HepG2 (cell line): ENCODE measurements around the gene STMN1. TPM values are rescaled to one million over a fixed set of nuclear protein-coding genes. Genes with fewer than 3 reads are reported as not detected.
A peak's percentile ranks its signal among the peaks of the same experiment; 100 is the strongest.

Source experiments
- ATAC-seq: fragments of 200-7000 bp; cut with Tn5 transposase; 3 replicates; pipeline ENCODE4 v1.9.1; 2020; ENCODE audit warnings: mild to moderate bottlenecking, moderate library complexity
- BruUV-seq: library from RNA; stranded (reverse); fragments of 400-500 nt; replicated peaks from 2 replicates; lab custom pipeline; 2021; lab: Mats Ljungman, UMichigan
- CTCF ChIA-PET: fragments of 300-600 bp; formaldehyde crosslinking; extraction: SDS; loops from one replicate; lab custom pipeline; 2021; ENCODE audit warnings: low total read pairs, inconsistent platforms, low intra/inter-chr PET ratio; lab: Yijun Ruan, JAX
- POLR2A ChIA-PET: fragments of 350-600 bp; sonication (Branson Sonifier 250); formaldehyde crosslinking; loops from one replicate; lab custom pipeline; 2020; ENCODE audit warnings: antibody characterized with exemption, inconsistent platforms; lab: Yijun Ruan, JAX
- DNase-seq: peaks from one replicate; pipeline ENCODE4 v3.0.0-alpha.2; 2015; ENCODE audit warnings: low spot score
- FAIRE-seq: peaks from 3 replicates; lab custom pipeline; 2011; peaks lifted over from hg19 to GRCh38; lab: Jason Lieb, UNC
- H2AFZ ChIP-seq: one replicate; pipeline ENCODE4 v1.6.1; 2011; ENCODE audit warnings: low read length, inconsistent platforms
- H3K27ac ChIP-seq: fragments of 300-600 bp; 3 replicates; pipeline ENCODE4 v1.8.0; 2011; ENCODE audit warnings: mixed run types, mild to moderate bottlenecking, mixed read lengths, low read length, inconsistent platforms; ENCODE audit not compliant: insufficient read depth; ENCODE audit errors: extremely low read length
- H3K27me3 ChIP-seq, 2 experiments: fragments of 200-600 bp in 1 of 2; 2 replicates in 1 of 2; 3 replicates in 1 of 2; pipeline versions ENCODE4 v1.6.0 to v1.8.0; 2011; ENCODE audit warnings: low read length in 2 of 2, mild to moderate bottlenecking in 2 of 2, moderate library complexity in 2 of 2, inconsistent platforms in 1 of 2; ENCODE audit not compliant: insufficient read depth in 2 of 2, control insufficient read depth in 1 of 2
- H3K36me3 ChIP-seq, 2 experiments: fragments of 200-600 bp in 1 of 2; replicated peaks in 1 of 2; 2 replicates in 1 of 2; 3 replicates in 1 of 2; pipeline versions ENCODE4 v1.5.1 to v1.8.0; 2011; ENCODE audit warnings: low read length in 2 of 2, inconsistent platforms in 1 of 2; ENCODE audit not compliant: insufficient read depth in 2 of 2, control insufficient read depth in 1 of 2
- H3K4me1 ChIP-seq: 2 replicates; pipeline ENCODE4 v1.5.1; 2012; ENCODE audit warnings: low read length, inconsistent platforms; ENCODE audit not compliant: insufficient read depth
- H3K4me2 ChIP-seq: 2 replicates; pipeline ENCODE4 v1.6.0; 2011; ENCODE audit warnings: low read depth, low read length, inconsistent platforms
- H3K4me3 ChIP-seq, 3 experiments: fragments of 200-600 bp in 1 of 3; sonication (generic), shearing (Covaris generic) in 1 of 3; replicated peaks in 1 of 3; 2 replicates each; pipeline ENCODE4 v1.5.1; 2011 to 2016; ENCODE audit warnings: low read length in 3 of 3, inconsistent platforms in 2 of 3, low read depth in 2 of 3, mild to moderate bottlenecking in 2 of 3, control low read depth in 1 of 3, mixed read lengths in 1 of 3; ENCODE audit not compliant: insufficient read depth in 1 of 3
- H3K79me2 ChIP-seq: one replicate; pipeline ENCODE4 v1.6.1; 2011; ENCODE audit warnings: low read length, inconsistent platforms; ENCODE audit not compliant: insufficient read depth
- H3K9ac ChIP-seq: 2 replicates; pipeline ENCODE4 v1.6.0; 2011; ENCODE audit warnings: mild to moderate bottlenecking, low read depth, low read length, inconsistent platforms; ENCODE audit not compliant: insufficient read depth
- H3K9me3 ChIP-seq: 2 replicates; pipeline ENCODE4 v1.5.1; 2012; ENCODE audit warnings: mild to moderate bottlenecking, low read length
- H4K20me1 ChIP-seq: 2 replicates; pipeline ENCODE4 v1.6.0; 2011; ENCODE audit warnings: inconsistent platforms, mild to moderate bottlenecking, low read length, moderate library complexity; ENCODE audit not compliant: insufficient read depth
- GLI4 ChIP-seq: sonication (generic); formaldehyde crosslinking; IDR thresholded peaks from 2 replicates; pipeline ENCODE4 v1.5.1; 2020; ENCODE audit warnings: missing genetic modification reagents, mild to moderate bottlenecking, moderate library complexity, borderline replicate concordance
- HNRNPLL ChIP-seq: fragments of 200-400 bp; formaldehyde crosslinking; IDR thresholded peaks from 2 replicates; pipeline ENCODE4 v1.6.1; 2017; ENCODE audit warnings: mild to moderate bottlenecking, low read depth, low read length; ENCODE audit not compliant: poor library complexity, severe bottlenecking
- HOXD1 ChIP-seq: sonication (generic); formaldehyde crosslinking; IDR thresholded peaks from 2 replicates; pipeline ENCODE4 v1.5.0; 2020; ENCODE audit warnings: missing genetic modification reagents
- IKZF5 ChIP-seq: IDR thresholded peaks from 2 replicates; pipeline ENCODE4 v1.6.1; 2018; ENCODE audit warnings: missing genetic modification reagents, mild to moderate bottlenecking, missing compliant biosample characterization
- MED8 ChIP-seq: sonication (generic); formaldehyde crosslinking; IDR thresholded peaks from 2 replicates; pipeline ENCODE4 v1.8.1; 2023; ENCODE audit warnings: mild to moderate bottlenecking, missing genetic modification reagents; ENCODE audit not compliant: insufficient replicate concordance
- NBN ChIP-seq: fragments of 450-650 bp; conservative IDR thresholded peaks from 2 replicates; pipeline ENCODE4 v1.6.1; 2017
- TFDP1 ChIP-seq: IDR thresholded peaks from 2 replicates; pipeline ENCODE4 v1.6.1; 2016; ENCODE audit warnings: missing compliant biosample characterization, missing genetic modification reagents, borderline replicate concordance
- ZBTB3 ChIP-seq: sonication (generic); formaldehyde crosslinking; IDR thresholded peaks from 2 replicates; pipeline ENCODE4 v1.4.0; 2020; ENCODE audit warnings: low read depth, mild to moderate bottlenecking, moderate library complexity, missing genetic modification reagents, borderline replicate concordance
- ZBTB42 ChIP-seq: sonication (generic); formaldehyde crosslinking; IDR thresholded peaks from 2 replicates; pipeline ENCODE4 v1.5.0; 2020; ENCODE audit warnings: mild to moderate bottlenecking, missing genetic modification reagents
- ZNF160 ChIP-seq: sonication (generic); formaldehyde crosslinking; IDR thresholded peaks from 2 replicates; pipeline ENCODE4 v1.8.0; 2022; ENCODE audit warnings: mild to moderate bottlenecking, inconsistent platforms, missing genetic modification reagents
- ZNF564 ChIP-seq: sonication (generic); formaldehyde crosslinking; IDR thresholded peaks from 2 replicates; pipeline ENCODE4 v1.8.1; 2023; ENCODE audit warnings: mild to moderate bottlenecking, missing genetic modification reagents
- ZNF607 ChIP-seq: sonication (generic); formaldehyde crosslinking; IDR thresholded peaks from 2 replicates; pipeline ENCODE4 v1.5.1; 2020; ENCODE audit warnings: missing genetic modification reagents, mild to moderate bottlenecking, borderline replicate concordance
- ZNF703 ChIP-seq: sonication (generic); formaldehyde crosslinking; IDR thresholded peaks from 2 replicates; pipeline ENCODE4 v1.5.1; 2020; ENCODE audit warnings: missing genetic modification reagents, mild to moderate bottlenecking, moderate library complexity, borderline replicate concordance
- ZNF737 ChIP-seq: sonication (generic); formaldehyde crosslinking; IDR thresholded peaks from 2 replicates; pipeline ENCODE4 v1.5.0; 2020; ENCODE audit warnings: missing genetic modification reagents, mild to moderate bottlenecking, borderline replicate concordance
- WGBS: methylation state at CpG from one replicate; pipeline ENCODE4 v1.1.6; 2017; ENCODE audit warnings: low lambda C conversion rate; 5-methylcytosine and 5-hydroxymethylcytosine counted together
- in situ Hi-C: cut with HindIII; loops from 2 replicates; pipeline ENCODE4 v1.10.0; 2017; ENCODE audit warnings: low pct_unique_long_range_greater_than_20kb; ENCODE audit not compliant: extremely low pct_ligation_motif_present
- intact Hi-C: fragments of 100-400 bp; cut with micrococcal nuclease; formaldehyde crosslinking; loops from one replicate; pipeline ENCODE4 v1.10.0; 2022; ENCODE audit not compliant: unreplicated experiment
- polyA plus RNA-seq, 8 experiments: library from polyadenylated mRNA; depleted of rRNA in 3 of 8; stranded (reverse) in 7 of 8; unstranded in 1 of 8; fragments of >200 nt; fragmentation: Illumina TruSeq in 4 of 8; extraction: Trizol in 4 of 8; gene quantifications; 2 replicates each; pipeline versions ENCODE4 v1.2.1 to v1.2.3, GENCODE V29; 2011 to 2016; ENCODE audit warnings: low read depth in 4 of 8, missing spikeins in 1 of 8, mixed read lengths in 1 of 8; ENCODE audit not compliant: insufficient read depth in 1 of 8
- total RNA-seq, 5 experiments: library from RNA; depleted of rRNA; stranded (reverse); fragments of >200 nt; fragmentation: Illumina TruSeq; extraction: Trizol; gene quantifications; 2 replicates each; pipeline ENCODE4 v1.2.3, GENCODE V29; 2016; ENCODE audit warnings: low read depth in 1 of 5
- TF ChIP-seq, protein P1 (sequence below): sonication (generic); formaldehyde crosslinking; IDR thresholded peaks from 2 replicates; pipeline ENCODE4 v1.4.0; 2020; ENCODE audit warnings: mild to moderate bottlenecking, missing genetic modification reagents
- TF ChIP-seq, protein P2 (sequence below): sonication (generic); formaldehyde crosslinking; IDR thresholded peaks from 2 replicates; pipeline ENCODE4 v1.4.0; 2020; ENCODE audit warnings: missing genetic modification reagents, borderline replicate concordance

STMN1 gene
- total and polyA plus RNA-seq, 2 of the 13 experiments (the other 11 are each of a cell fraction or from before 2014, with no cell fraction given), result 45.9 to 409 TPM

DNA sequence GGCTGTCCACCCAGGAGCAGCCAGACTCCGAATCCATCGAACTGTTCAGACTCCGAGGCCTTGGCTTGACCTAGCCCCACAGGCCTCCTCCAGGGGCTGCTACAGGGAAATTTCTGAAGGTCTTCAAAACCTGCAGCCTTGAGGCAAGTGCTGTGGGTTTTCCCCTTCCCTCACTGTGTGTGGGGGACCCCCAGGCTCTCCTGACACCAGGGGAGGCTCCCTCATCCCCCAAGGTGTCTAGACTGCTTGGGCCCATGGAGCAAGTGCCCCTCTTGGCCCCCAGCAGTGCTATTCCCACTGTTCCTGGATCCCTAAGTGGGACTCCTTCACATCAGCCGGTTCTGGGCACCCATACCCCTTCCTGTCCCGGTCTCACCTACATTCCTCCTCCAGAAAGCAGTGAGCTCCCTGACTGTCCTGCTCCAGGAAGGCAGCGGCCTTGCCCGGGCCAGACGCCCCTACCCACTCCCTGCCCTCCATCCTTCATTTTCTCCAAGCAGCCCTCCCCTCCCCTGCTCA is 31.5 kb downstream of the STMN1 start:
- FAIRE-seq, result no peak
- DNase-seq, result no peak
- H3K4me1 ChIP-seq, result peaks cover 71% of the 10 kb centered on the region
- peak overlapping the region; percentile 79 for H3K4me2 ChIP-seq
- peaks cover 22% of the 10 kb centered on the region for H3K79me2 ChIP-seq
- BruUV-seq, result TSS peak; percentile 34
- ChIA-PET POLR2A (interaction anchor here (1.0 to 2.7 kb wide), 9 partner anchors 7 to 123 kb away, joined by 3 to 32 read pairs (median 5); partner anchors contain the start of gene PAFAH2), CTCF (no interaction called here)
- in situ Hi-C loops, result no loop called here
- no peaks in the 10 kb centered on the region; a peak in 1 of 5 replicates for H3K27me3 ChIP-seq
- peak; percentile 4; the same call in 2 of the 3 replicates for ATAC-seq
- no peaks in the 10 kb centered on the region for H3K9me3 ChIP-seq
- H3K9ac ChIP-seq, result peak overlapping the region; percentile 67
- no peak overlapping the region for H2AFZ ChIP-seq
- intact Hi-C loops, result loop anchor here (2.0 kb wide), 1 partner anchor 16 kb away; no protein-coding TSS in a partner anchor
- peak overlapping the region; percentile 69 to 95 (median 70) for H3K4me3 ChIP-seq
- H3K27ac ChIP-seq, result peak overlapping the region; percentile 79
- no peaks in the 10 kb centered on the region for H3K36me3 ChIP-seq
- WGBS, result 0% methylated on average over 4 of the region's 8 CpGs
- no peaks in the 10 kb centered on the region for H4K20me1 ChIP-seq
- TF ChIP-seq NBN (no peak), ZBTB42 (CRISPR knock-in tag) (no peak), ZNF564 (CRISPR knock-in tag) (no peak), HOXD1 (no peak), ZNF160 (CRISPR knock-in tag) (no peak), ZNF607 (CRISPR knock-in tag) (0 out of 2 replicates have a peak, but pooled peaks have one; percentile 5), HNRNPLL (no peak), IKZF5 (CRISPR knock-in tag) (no peak), TFDP1 (CRISPR knock-in tag) (no peak), GLI4 (CRISPR knock-in tag) (0 out of 2 replicates have a peak, but pooled peaks have one; percentile 31), ZNF703 (CRISPR knock-in tag) (no peak), ZBTB3 (CRISPR knock-in tag) (no peak), ZNF737 (CRISPR knock-in tag) (no peak), MED8 (CRISPR knock-in tag) (no peak)
- TF ChIP-seq, protein P1, sequence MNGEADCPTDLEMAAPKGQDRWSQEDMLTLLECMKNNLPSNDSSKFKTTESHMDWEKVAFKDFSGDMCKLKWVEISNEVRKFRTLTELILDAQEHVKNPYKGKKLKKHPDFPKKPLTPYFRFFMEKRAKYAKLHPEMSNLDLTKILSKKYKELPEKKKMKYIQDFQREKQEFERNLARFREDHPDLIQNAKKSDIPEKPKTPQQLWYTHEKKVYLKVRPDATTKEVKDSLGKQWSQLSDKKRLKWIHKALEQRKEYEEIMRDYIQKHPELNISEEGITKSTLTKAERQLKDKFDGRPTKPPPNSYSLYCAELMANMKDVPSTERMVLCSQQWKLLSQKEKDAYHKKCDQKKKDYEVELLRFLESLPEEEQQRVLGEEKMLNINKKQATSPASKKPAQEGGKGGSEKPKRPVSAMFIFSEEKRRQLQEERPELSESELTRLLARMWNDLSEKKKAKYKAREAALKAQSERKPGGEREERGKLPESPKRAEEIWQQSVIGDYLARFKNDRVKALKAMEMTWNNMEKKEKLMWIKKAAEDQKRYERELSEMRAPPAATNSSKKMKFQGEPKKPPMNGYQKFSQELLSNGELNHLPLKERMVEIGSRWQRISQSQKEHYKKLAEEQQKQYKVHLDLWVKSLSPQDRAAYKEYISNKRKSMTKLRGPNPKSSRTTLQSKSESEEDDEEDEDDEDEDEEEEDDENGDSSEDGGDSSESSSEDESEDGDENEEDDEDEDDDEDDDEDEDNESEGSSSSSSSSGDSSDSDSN (CRISPR knock-in tag), result no peak
- TF ChIP-seq, protein P2, sequence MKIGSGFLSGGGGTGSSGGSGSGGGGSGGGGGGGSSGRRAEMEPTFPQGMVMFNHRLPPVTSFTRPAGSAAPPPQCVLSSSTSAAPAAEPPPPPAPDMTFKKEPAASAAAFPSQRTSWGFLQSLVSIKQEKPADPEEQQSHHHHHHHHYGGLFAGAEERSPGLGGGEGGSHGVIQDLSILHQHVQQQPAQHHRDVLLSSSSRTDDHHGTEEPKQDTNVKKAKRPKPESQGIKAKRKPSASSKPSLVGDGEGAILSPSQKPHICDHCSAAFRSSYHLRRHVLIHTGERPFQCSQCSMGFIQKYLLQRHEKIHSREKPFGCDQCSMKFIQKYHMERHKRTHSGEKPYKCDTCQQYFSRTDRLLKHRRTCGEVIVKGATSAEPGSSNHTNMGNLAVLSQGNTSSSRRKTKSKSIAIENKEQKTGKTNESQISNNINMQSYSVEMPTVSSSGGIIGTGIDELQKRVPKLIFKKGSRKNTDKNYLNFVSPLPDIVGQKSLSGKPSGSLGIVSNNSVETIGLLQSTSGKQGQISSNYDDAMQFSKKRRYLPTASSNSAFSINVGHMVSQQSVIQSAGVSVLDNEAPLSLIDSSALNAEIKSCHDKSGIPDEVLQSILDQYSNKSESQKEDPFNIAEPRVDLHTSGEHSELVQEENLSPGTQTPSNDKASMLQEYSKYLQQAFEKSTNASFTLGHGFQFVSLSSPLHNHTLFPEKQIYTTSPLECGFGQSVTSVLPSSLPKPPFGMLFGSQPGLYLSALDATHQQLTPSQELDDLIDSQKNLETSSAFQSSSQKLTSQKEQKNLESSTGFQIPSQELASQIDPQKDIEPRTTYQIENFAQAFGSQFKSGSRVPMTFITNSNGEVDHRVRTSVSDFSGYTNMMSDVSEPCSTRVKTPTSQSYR (CRISPR knock-in tag), result no peak
